DMS 273 treated with DMSO at 0.1 percent for 48 hours (cell line): ENCODE measurements around the gene CIPC.

Experiments used
- DNase-seq: peaks from one replicate; lab custom pipeline; 2025; lab: John Stamatoyannopoulos, UW

Gene CIPC

DNA sequence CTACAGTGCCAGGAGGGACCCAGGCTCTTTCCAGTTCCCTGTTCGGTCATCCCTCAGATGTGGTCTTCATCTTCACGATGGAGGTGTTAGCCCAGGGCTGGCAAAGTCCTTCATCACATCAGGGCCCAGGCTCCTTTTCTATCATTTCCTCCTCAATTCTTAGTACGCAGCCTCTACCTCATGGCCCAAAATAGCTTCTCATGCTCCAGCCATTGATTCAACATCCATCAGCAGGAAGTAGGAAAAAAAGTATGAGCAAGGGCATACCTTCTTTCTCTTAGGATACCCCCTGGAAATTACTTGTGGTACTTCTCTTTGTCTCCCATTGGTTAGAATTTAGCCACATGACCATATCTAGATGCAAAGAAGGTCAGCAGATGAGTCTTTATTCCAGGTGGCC is 55.7 kb downstream of the CIPC start:
- no peak for DNase-seq

DNA sequence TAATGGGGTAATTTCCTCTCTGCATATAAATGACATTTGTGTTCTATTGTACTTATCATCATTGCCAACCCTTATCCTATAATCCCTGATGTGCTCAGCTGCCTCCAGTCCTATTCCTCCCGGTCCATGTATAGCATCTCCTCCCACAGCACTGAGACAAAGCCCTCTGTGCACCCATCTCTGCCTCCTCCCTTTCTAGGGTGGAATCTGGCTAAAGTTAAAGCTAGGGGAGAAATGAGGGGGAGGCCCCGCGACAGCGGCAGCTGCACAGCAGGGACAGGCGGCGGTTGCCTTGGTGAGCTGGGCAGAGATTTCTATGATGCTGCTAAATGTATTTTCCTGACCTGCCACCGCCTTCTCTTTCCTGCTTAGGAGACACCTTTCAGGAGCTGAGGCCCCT is 56.4 kb downstream of the CIPC start:
- DNase-seq = no peak

DNA sequence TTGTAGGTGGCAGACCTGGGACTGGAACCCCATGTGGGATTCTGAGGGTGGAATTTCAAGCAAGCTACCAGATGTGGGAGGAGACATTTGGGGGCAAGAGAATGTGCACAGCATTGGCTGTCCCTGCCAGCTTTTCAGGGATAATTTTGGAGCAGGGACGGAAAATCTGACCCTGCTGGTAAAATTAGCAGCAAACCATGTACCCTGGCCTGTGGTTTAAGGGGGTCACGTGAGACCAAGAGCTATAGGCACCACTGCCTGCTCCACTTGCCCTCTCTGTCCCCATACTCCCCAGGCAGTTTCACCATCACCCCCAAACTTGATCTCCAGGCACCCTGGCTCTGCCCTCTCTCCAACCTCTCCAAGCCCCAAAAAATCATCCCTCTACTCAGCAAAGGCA is 57.0 kb downstream of the CIPC start:
- no peak for DNase-seq

DNA sequence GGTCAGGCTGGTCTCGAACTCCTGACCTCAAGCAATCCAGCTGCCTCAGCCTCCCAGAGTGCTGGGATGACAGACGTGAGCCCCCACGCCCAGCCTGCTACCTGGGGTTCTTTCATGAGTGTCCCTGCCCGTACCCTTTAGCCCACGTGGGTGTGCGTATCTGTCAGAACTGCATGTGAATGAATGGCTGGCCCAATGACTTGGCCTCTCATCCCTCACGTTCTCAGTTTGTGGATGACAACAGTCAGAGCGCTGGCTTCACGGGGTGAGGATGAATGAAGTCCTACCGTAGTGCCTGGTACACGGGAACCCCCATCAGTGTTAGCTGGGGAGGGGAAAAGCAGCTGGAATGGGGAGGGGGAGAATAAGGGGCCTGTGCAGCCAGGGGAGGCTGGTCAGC is 59.7 kb downstream of the CIPC start:
- DNase-seq = no peak

DNA sequence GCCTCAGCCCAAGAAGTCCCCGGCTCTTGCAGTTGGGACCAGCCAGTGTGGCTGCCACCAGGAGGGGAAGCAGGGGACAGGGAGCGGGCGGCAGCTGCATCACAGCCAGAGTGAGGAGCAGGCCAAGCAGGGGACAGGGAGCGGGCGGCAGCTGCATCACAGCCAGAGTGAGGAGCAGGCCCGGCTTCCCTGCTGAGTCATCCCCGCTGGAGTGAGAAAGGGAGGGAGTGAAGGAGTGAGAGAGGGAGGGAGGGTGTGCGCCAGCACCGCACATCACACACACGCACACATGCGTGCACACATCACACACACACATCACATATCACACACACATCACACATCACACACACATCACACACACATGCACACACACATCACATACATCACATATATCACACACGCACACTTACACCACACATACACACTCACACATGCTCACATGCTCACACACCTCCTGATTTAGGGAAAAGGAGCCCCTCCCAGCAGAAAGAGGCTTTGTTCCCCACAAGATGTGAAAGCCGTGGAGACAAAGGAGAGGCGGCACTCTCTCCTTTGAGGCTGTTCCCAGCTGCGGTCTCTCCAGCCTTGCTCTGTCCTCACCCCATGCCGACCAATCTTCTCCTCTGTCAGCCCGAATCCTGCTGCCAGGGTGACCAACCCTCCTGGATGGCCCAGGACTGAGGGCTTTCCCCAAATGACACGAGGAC is 60.3 kb downstream of the CIPC start:
- peak; percentile 39 for DNase-seq

DNA sequence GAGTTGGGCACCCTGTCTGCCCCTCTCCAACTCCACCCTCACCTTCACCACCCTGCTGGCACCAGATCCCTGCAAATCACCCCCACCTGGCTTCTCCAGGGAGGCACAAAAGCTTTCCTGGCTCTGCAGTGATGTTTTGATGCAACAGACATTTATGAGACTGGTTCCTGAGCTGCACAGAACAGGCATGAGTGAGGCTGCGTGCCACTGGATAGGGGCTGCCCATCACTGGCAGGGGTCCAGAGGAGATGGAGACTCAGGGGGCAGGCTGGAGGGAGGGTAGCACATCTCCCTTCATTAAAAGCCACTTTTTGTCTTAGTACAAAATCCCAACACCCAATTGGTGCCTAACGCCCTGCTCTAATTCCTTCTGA is 60.8 kb downstream of the CIPC start:
- no peak for DNase-seq

DNA sequence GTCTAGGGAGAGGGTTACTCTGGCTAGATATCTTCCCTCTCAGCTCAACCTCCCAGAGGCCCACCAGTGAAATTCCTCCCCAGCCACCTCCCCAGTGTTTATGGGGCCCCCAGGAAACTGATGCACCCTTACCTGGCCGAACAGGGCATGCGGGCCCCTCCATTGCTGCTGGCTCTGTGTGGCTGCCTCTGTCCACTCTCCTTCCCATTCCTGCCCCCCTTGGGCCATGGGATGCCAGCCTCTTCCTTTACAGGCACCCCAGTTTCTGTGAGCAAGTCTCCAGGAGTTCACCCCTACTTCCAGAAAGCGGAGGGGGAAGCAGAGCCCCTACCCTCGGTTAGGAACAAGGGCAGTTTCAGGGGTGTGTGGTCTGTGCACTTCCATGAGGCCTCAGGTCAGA is 63.0 kb downstream of the CIPC start:
- no peak for DNase-seq
